CD1c-positive myeloid dendritic cell (primary cell): ENCODE measurements around the gene VWF.

Experiments used
- DNase-seq: peaks from one replicate; pipeline ENCODE4 v3.0.0-alpha.2; 2016; ENCODE audit errors: extremely low spot score

Gene VWF

GRCh38 chr12:5982106-5982505 is 142.4 kb downstream of the VWF start:
- no peak for DNase-seq

DNA sequence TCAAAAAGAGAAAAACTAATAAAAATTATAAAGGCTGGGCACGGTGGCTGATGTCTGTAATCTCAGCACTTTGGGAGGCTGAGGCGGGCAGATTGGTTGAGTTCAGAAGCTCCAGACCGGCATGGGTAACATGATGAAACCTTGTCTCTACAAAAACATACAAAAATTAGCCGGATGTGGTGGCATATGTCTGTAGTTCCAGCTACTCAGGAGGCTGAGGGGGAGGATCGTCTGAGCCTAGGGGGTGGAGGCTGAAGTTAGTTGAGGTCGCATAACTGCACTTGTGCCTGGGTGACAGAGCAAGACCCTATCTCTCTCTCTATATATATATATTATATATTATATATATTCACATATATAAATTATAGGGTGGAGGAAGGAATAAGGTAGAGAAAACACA is 146.9 kb downstream of the VWF start:
- DNase-seq: no peak

GRCh38 chr12:5976711-5977110 is 147.8 kb downstream of the VWF start:
- no peak for DNase-seq

DNA sequence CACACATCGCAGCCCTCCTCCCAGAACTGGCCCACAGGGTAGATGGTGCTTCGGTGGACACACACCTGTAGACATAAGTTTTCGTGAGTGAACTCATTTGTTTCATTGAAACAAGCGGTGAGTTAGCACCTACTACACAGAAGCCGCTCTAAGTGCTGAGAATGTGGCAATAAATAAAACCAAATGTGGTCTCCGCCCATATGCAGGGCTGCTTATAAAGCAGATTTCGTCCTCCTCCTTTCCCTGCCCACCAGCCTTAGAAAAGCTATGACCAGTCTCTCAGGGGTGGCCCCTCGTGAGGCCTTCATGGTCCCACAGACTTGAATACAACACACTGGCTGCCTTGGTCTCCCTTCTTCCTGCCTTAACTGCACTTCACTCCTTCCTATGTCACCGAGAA is 148.3 kb downstream of the VWF start:
- DNase-seq: no peak

DNA sequence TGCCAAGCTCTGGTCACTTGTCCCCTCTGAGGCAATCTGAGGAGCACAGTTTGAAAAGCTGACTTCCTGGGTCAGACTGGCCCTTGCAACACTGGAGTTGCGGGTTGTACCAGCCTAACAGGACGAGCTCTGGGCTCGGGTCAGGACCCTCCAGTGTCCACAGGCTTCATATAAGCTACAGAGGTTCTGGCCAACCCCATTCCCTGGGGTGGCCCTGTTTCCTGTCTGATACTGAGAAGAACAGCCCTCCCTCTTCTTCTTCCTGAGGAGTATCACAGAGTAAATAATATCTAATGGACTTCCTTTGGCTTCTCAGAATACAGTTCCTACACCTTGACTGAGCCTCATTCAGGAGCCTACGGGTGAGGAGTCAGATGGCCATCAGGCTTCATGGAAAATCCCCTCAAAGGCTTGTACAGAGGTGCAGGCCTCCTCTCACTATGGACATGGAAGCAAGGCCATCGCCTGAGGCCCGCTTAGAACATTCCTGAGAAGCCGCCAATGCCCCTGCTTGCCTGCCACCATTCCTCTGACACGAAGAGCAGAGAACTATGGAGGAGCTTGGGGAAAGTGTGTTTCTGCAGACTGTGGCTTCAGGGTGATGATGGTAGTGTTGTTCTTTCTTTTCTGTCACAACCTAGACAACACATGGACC is 150.9 kb downstream of the VWF start:
- DNase-seq: no peak

- no peak for DNase-seq
Measured at GRCh38 chr12:5972387-5972786, 152.1 kb downstream of the VWF start.

GRCh38 chr12:5971194-5971850 is 153.1 kb downstream of the VWF start:
- no peak for DNase-seq

DNA sequence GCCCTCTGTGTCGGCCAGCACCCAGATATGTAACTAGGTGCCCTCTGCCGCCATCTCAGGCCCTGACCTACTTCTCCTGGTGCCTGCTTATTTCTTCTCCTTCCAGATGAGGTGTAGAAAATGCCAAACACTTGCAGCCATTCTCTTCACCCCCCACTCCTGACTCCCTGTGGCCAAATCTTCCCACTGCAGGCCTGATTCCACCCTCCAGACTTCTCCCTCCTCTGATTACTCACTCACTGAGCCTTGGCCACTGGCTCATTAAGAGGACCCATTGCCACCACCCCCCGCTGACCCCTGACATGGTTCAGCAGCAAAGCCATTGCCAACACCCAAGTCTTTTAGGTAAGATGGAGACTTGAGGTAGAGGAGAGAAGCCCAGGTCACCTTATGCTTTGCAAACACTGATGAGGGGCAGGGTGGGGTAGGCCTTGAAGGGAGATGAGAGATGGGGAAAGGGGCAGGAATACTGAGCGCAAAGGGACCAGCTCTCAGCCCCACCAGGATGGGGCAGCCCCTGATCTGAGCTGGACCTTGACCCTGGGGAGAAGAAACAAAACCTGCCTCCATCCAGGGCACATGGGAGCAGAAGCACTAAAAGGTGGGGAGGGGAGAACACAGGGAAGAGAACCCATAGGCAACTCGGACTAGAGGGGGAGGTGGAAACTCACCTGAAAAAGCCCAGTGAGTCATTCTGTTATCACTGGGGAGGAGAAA is 154.3 kb downstream of the VWF start:
- no peak for DNase-seq

- DNase-seq: no peak
Measured at GRCh38 chr12:5969156-5969973, 155.1 kb downstream of the VWF start.

GRCh38 chr12:5967645-5968415 is 156.6 kb downstream of the VWF start:
- DNase-seq: no peak

GRCh38 chr12:5966486-5967095 is 157.9 kb downstream of the VWF start:
- DNase-seq: no peak

DNA sequence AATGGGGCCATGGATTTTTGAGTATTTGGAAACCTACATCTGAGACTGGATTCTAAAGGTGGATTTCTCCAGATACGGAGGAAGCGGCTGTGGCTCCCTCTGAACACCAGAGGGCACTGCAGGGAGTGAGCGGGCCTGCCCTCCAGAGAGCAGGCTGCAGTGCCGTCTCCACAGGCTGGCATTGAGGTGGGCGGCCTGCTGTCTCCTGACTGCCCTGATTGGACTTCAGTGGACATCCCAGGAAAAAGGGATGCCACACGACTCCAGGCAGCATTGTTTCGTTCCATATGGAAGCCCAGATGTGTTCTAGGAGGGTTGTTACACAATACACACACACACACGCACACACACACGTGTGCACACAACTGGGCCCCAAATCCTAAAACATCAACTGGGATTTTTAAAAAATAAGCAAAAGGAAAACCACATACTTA is 158.5 kb downstream of the VWF start:
- DNase-seq: peak; percentile 50

DNA sequence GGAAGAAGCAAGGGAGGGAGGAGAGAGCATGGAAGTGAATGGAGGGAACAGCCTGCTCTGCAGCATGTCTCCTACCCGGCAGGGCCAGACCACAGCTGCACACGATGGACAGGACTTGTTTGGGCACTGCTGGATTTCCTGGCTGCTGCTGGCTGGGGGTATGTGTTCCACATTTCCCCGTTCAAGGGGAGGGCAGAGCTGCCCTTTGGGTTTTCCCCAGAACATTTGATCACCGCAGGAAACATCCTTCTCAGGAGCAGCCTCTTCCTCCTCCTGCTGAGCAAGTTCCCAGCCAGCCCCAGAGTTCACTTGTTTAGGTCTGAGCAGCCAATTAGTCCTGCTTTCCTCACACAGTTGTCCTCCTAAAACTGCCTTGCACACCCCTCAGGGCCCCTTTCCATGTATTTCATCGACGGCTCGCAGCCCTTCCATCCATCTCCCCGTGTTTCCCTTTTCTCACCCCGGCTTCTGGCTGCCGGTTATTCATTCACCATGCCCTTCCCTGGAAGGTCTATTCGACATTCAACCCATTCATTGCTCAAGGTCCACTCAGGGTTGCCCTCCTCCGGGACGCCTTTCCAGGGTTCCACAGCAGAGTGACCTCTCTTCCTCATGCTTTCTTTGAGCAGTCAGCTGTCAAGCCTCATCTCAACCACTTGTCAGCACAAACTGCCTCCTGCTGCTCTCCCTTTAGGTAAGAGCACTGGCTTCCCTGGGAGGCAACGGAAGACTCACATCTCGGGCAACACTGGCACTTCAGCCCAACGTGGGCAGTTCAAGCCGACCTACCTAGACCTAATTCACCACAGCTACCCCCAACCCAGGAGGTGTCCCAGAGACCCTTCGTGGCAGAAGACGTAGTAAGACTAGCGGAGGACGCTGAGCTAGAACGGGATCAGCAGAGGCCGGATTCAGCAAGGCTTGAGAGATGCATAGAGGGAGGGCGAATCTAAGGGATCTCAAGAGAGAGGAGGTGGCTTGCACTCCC is 159.3 kb downstream of the VWF start:
- DNase-seq: no peak

GRCh38 chr12:5963515-5963914 is 161.0 kb downstream of the VWF start:
- no peak for DNase-seq

DNA sequence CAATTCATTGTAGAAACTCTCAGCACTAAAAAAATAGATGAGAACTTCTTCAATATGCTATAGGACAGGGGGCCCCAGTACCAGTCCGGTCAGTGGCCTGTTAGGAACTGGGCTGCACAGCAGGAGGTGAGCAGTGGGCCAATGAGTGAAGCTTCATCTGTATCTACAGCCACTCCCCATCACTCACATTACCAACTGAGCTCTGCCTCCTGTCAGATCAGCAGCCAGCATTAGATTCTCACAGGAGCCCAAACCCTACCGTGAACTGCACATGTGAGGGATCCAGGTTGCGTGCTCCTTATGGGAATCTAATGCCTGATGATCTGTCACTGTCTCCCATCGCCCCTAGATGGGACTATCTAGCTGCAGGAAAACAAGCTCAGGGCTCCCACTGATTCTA is 163.7 kb downstream of the VWF start:
- no peak for DNase-seq

- DNase-seq: no peak
Measured at GRCh38 chr12:5956987-5957386, 167.5 kb downstream of the VWF start.

DNA sequence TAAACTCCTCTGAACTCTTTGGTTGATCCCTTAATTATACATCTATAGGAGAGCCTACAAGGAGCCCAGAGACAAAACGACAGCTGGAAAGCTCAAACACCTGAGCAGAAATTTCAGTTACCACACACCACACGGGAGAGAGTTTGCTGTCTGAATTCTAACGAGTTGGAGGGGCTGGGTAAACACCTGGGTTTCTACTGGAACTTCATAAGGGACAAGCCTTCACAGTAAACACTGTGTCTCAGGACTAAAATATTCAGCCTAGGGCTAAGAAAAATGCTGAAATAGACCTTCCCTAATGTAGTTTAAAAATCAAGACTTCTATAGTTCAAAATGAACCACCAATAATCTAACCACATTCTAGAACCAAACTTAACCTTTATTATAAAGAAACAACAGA is 169.8 kb downstream of the VWF start:
- no peak for DNase-seq

GRCh38 chr12:5953835-5954586 is 170.5 kb downstream of the VWF start:
- no peak for DNase-seq

- DNase-seq: no peak
Measured at GRCh38 chr12:5952031-5952430, 172.4 kb downstream of the VWF start.
